ENCODE results near the gene SSTR3. TPM values are rescaled to one million over a fixed set of nuclear protein-coding genes. Genes with fewer than 3 reads are reported as not detected.

Gene SSTR3
- total and polyA plus RNA-seq, 5 experiments from 2014 or later, result 2.9 to 13.7 (median 7.3) TPM

DNA sequence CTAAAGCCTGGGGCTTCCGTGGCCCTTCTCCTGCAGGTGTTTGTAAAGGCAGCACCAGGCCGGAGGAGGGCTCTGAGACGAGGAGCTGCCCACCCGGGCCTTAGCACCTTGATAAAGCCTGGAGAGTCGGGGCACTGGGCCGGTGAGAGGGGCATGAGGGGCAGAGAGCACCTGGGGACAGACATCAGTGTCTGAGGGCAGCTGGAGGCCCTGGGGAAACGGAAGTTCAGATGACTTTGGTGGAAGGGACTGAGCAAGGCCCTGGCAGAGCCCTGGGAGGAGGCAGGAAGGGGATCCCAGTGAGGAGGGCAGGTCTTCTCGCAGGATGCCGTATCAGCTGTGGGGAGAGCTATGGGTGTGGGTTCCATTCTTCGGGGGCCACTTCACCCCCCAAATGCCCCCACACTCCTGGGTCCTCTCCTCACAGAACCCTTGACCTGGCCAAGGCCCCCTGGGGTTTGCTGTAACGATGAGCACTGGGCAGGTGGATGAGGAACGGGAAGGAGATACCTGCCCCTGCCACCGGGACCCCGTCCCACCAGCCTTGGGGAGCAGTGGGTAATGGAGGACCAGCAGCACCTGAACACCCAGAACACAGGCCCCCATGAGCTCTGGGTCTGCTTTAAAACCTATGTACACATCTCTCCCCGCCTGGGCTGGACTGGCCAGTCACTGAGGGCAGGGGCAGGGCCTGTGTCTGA, 31.6 kb downstream of the SSTR3 start:
- POLR2A ChIA-PET, result interaction anchor here (1.3 kb wide), 1 partner anchor 50 kb away, joined by 3 read pairs; no protein-coding TSS in a partner anchor
- Mint-ChIP-seq H3K27me3 (no peaks in the 10 kb centered on the region), H3K27ac (peak overlapping the region in 7 of 10 donors; percentile 5 to 82 (median 68)), H3K4me3 (no peak overlapping the region), H3K36me3 (peaks cover 0 to 2% (median 0%) of the 10 kb centered on the region in 3 donors), H3K4me1 (peaks cover 35 to 60% (median 47%) of the 10 kb centered on the region in 4 donors), H3K9me3 (no peaks in the 10 kb centered on the region)
- DNase-seq, result peak in 1 of 10 donors; percentile 44
- no peak for ATAC-seq

DNA sequence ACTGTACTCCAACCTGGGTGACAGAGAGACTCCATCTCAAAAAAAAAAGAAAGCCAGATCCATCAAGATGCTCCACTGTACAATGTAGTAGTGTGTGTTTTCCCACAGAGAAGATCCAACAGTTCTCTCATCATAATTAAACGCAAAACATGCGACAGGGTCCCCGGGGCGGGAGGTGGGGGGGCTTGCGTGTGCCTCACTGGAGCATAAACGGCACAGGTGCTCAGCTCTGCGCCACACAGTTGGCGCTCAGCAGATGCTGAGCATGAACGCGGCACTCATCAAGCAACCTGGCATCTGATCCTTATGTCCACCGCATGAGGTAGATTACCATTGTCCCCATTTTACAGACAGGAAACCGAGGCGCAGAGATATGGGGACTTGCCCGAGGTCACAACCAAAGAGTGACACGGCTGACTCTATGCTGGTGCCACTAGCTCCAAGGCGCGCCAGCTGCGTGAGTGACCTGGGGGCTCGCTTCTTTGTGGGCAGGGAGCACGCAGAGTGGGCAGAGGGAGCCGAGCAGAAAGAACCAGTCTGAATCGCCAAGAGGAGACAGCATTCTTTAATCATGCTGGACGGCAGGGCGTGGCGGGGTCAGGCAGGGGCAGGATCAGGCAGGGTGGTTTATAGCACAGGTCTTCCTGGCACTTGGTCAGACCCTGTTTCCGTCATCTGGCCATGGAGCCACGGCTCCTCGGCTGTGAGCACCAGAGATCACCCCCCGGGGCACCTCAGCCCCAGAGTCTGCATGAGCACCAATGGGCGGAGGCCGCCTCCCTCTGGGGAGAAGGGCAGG, 32.5 kb downstream of the SSTR3 start:
- POLR2A ChIA-PET, result interaction anchor here (1.3 kb wide), 1 partner anchor 51 kb away, joined by 3 read pairs; no protein-coding TSS in a partner anchor
- DNase-seq, result peak in 1 of 10 donors; percentile 35
- peak overlapping the region in 2 of 10 donors; percentile 29 to 43 for H3K27ac Mint-ChIP-seq

GRCh38 chr22:37179126-37179470, 33.2 kb downstream of the SSTR3 start:
- POLR2A ChIA-PET, result no interaction called here
- H3K9me3 Mint-ChIP-seq, result no peaks in the 10 kb centered on the region
- H3K27ac Mint-ChIP-seq, result no peak overlapping the region
- no peak overlapping the region for H3K4me3 Mint-ChIP-seq
- DNase-seq (no peak), ATAC-seq (no peak)
- H3K4me1 Mint-ChIP-seq, result peaks cover 30 to 54% (median 43%) of the 10 kb centered on the region in 4 donors
- H3K36me3 Mint-ChIP-seq, result peaks cover 0 to 2% (median 0%) of the 10 kb centered on the region in 3 donors
- no peaks in the 10 kb centered on the region for H3K27me3 Mint-ChIP-seq

More for the DNA sequence above, 32.5 kb downstream of the SSTR3 start:
- no peak overlapping the region for H3K4me3 Mint-ChIP-seq
- H3K27me3 Mint-ChIP-seq, result no peaks in the 10 kb centered on the region
- no peaks in the 10 kb centered on the region for H3K9me3 Mint-ChIP-seq
- peaks cover 29 to 54% (median 44%) of the 10 kb centered on the region in 4 donors for H3K4me1 Mint-ChIP-seq
- H3K36me3 Mint-ChIP-seq, result peaks cover 0 to 2% (median 0%) of the 10 kb centered on the region in 3 donors
- no peak for ATAC-seq

- Mint-ChIP-seq H3K4me3 (peak overlapping the region in 2 of 10 donors; percentile 33 to 34), H3K27ac (peak overlapping the region in 4 of 10 donors; percentile 25 to 79 (median 42)), H3K4me1 (peaks cover 27 to 49% (median 38%) of the 10 kb centered on the region in 4 donors), H3K27me3 (no peaks in the 10 kb centered on the region), H3K9me3 (no peaks in the 10 kb centered on the region), H3K36me3 (peaks cover 0 to 2% (median 0%) of the 10 kb centered on the region in 3 donors)
- peak in 1 of 10 donors; percentile 44 for DNase-seq
- no peak for ATAC-seq
- POLR2A ChIA-PET, result interaction anchor here (1.3 to 1.8 kb wide), 3 partner anchors 10 to 25 kb away, joined by 3 to 8 read pairs (median 5); no protein-coding TSS in a partner anchor
Measured at GRCh38 chr22:37178350-37179125, 33.7 kb downstream of the SSTR3 start.

DNA sequence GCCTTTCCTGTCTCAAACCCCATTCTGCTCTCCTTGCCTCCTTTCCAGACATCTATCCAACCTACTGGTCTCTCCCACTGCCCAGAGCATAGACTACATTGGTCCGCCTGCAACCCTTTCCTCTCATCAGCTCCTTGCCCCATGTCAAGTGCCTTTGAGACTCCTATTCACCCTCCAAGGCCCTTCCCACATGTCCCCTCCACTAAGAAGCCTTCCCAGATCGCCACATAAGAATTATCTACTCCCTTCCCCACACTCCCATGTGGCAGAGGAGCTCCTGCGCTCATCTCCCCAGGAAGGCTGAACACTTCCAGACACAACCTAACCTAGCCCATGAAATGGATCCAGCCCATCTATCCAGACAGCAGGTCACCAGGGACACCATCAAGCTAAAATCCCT, 34.5 kb downstream of the SSTR3 start:
- DNase-seq (no peak), ATAC-seq (no peak)
- Mint-ChIP-seq H3K9me3 (no peaks in the 10 kb centered on the region), H3K4me1 (peaks cover 27 to 45% (median 36%) of the 10 kb centered on the region in 4 donors), H3K36me3 (peaks cover 0 to 2% (median 0%) of the 10 kb centered on the region in 3 donors), H3K27me3 (no peaks in the 10 kb centered on the region), H3K4me3 (peak overlapping the region in 6 of 10 donors; percentile 4 to 57 (median 24)), H3K27ac (peak overlapping the region in 9 of 10 donors; percentile 25 to 96 (median 73))
- POLR2A ChIA-PET, result interaction anchor here (0.8 to 1.8 kb wide), 4 partner anchors 9 to 52 kb away, joined by 3 to 8 read pairs (median 4); no protein-coding TSS in a partner anchor

DNA sequence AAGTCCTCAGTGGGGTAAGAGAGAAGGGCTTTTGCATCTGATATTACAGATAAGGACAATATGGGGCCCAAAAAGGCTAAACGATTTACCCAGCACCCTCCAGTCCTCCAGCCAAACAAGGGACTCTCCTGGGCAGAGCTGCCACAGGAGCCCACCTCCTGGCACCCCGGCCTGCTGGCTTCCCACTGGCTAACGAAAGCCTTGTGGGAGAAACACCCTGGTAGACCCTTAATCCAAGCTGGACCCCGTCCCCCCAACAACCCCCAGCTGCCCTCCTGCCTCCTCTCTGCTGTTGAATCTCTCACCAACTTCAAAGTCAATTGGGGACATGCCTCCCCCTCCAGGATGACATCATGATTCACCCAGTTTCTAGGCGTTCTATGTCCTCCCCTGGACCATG, 35.1 kb downstream of the SSTR3 start:
- Mint-ChIP-seq H3K4me1 (peaks cover 27 to 43% (median 36%) of the 10 kb centered on the region in 4 donors), H3K9me3 (no peaks in the 10 kb centered on the region), H3K36me3 (peaks cover 0 to 2% (median 0%) of the 10 kb centered on the region in 3 donors), H3K27ac (peak overlapping the region in 8 of 10 donors; percentile 73 to 96 (median 90)), H3K4me3 (peak overlapping the region in 6 of 10 donors; percentile 15 to 85 (median 51)), H3K27me3 (no peaks in the 10 kb centered on the region)
- POLR2A ChIA-PET, result interaction anchor here (0.8 to 2.8 kb wide), 5 partner anchors 9 to 52 kb away, joined by 3 to 12 read pairs (median 5); partner anchors contain the start of gene C1QTNF6
- no peak for DNase-seq
- no peak for ATAC-seq

DNA sequence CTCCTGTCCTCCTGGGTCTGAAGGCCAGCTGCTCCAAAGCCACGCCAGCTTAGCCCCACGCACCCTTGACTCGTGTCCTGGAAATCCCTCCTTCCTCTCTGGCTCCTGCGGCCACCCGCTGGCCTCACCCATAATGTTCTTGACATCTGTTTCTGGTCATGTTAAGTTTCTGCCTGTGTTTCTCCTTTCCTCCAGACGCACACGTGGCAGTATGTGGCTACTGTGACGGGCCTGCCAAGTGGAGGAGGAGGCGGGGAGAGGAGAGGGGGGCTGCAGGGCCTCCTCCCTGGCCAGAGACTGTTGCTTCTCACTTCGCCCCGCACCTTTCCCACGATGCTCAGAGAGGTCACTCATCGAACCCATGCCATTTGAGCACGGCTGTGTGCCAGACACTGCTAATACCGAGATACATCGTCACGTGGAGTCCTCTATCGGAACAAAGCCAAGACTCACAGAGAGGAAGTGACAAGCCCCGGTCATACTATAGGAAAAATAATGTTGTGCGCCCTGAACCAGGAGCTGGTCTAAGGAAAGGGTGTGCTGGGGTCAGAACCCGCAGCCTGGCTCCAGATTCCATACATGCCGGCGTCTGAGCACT, 35.7 kb downstream of the SSTR3 start:
- Mint-ChIP-seq H3K27ac (peak overlapping the region; percentile 57 to 96 (median 90)), H3K36me3 (peaks cover 0 to 2% (median 0%) of the 10 kb centered on the region in 3 donors), H3K4me3 (peak overlapping the region; percentile 47 to 85 (median 80)), H3K9me3 (no peaks in the 10 kb centered on the region), H3K27me3 (no peaks in the 10 kb centered on the region), H3K4me1 (peaks cover 27 to 45% (median 38%) of the 10 kb centered on the region in 4 donors)
- POLR2A ChIA-PET, result interaction anchor here (1.5 to 2.8 kb wide), 4 partner anchors 10 to 23 kb away, joined by 3 to 13 read pairs (median 10); partner anchors contain the start of gene C1QTNF6
- DNase-seq, result peak in 2 of 10 donors; percentile 36 to 58
- peak; percentile 63 to 78 for ATAC-seq

DNA sequence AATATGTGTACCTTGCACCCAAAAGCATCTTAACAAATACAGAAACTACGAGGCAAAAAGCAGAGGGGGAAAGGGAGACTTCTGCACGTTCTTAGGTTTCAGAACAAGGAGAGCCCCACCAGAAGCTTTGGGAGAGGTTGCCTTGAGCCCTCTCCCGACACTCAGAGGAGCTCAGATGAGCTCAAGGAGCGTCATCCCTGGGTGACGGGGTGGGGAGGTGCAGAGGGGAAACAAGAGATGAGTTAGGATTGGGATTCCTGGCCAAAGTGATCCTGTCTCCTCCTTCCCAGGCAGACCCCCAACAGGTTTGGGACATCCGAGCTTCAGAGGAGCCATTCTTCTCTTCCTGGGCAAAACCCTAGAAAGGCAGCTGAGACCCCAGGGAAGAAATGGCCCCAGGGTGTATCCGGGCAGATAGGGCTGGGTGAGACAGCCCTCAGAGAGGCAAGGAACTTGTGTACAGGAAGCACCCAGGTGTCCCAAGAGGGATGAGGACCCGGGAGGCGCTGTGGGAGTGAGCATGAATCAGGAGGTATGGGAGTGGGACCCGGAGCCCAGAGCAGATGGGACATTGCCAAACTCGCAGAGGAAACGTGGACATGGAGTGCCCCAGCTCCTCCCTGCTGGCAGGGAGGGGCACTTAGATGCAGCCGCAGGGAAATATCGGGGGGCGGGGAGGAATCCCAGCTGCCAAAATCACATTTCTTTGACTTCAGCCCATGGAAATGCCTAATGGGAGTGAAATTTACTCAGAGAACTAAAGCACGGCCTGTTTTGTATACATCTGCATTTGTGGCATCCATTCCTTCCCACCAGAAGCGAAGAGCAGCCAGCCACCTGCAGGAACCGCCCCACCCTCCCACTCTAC, 36.6 kb downstream of the SSTR3 start:
- no peak for ATAC-seq
- Mint-ChIP-seq H3K9me3 (no peaks in the 10 kb centered on the region), H3K27ac (peak overlapping the region in 7 of 10 donors; percentile 25 to 96 (median 88)), H3K4me1 (peaks cover 26 to 53% (median 46%) of the 10 kb centered on the region in 4 donors), H3K4me3 (peak overlapping the region in 3 of 10 donors; percentile 19 to 30 (median 23)), H3K27me3 (no peaks in the 10 kb centered on the region), H3K36me3 (peaks cover 0 to 2% (median 0%) of the 10 kb centered on the region in 3 donors)
- POLR2A ChIA-PET, result interaction anchor here (2.8 kb wide), 2 partner anchors 9 to 12 kb away, joined by 12 to 13 read pairs; partner anchors contain the start of gene C1QTNF6
- peak in 1 of 10 donors; percentile 21 for DNase-seq

GRCh38 chr22:37174964-37175363, 37.3 kb downstream of the SSTR3 start:
- Mint-ChIP-seq H3K4me3 (no peak overlapping the region), H3K27ac (peak overlapping the region in 5 of 10 donors; percentile 3 to 88 (median 66)), H3K9me3 (no peaks in the 10 kb centered on the region), H3K27me3 (no peaks in the 10 kb centered on the region), H3K4me1 (peaks cover 30 to 60% (median 53%) of the 10 kb centered on the region in 4 donors), H3K36me3 (peaks cover 0 to 2% (median 0%) of the 10 kb centered on the region in 3 donors)
- no peak for DNase-seq
- ATAC-seq, result no peak
- POLR2A ChIA-PET, result interaction anchor here (2.8 kb wide), 2 partner anchors 9 to 12 kb away, joined by 12 to 13 read pairs; partner anchors contain the start of gene C1QTNF6

DNA sequence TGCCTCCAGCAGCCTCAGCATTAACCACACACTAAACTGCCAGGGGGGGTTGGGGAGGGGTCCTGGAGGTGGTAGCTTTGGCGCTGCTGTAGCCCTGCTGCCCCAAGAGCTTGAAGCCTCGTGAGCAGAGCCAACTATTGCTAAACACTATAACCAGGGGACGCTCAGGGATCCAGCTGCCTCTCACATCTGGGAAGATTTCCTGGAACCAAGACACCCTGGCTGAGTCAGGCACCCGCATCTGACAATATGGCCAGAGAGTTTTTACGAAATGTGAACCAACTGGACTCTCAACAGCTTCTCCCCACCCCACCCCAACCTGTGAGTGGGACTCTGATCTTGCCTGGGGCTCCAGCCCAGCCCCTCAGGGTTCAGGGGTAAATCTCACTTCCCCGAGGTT, 38.6 kb downstream of the SSTR3 start:
- DNase-seq, result peak in 1 of 10 donors; percentile 38
- peaks cover 38 to 67% (median 66%) of the 10 kb centered on the region in 4 donors for H3K4me1 Mint-ChIP-seq
- H3K36me3 Mint-ChIP-seq, result peaks cover 0 to 2% (median 0%) of the 10 kb centered on the region in 3 donors

More for the DNA sequence above, 38.6 kb downstream of the SSTR3 start:
- no peak for ATAC-seq
- POLR2A ChIA-PET, result interaction anchor here (0.7 to 0.9 kb wide), 3 partner anchors 10 to 45 kb away, joined by 3 read pairs; no protein-coding TSS in a partner anchor
- Mint-ChIP-seq H3K4me3 (no peak overlapping the region), H3K27me3 (no peaks in the 10 kb centered on the region), H3K9me3 (no peaks in the 10 kb centered on the region), H3K27ac (peak overlapping the region in 5 of 10 donors; percentile 20 to 85 (median 36))

Data from naive thymus-derived CD8-positive, alpha-beta T cell (primary cell).